HG03565 (cell line): ENCODE data around the gene LRMDA.

Source experiments
- ATAC-seq: cut with Tn5 transposase; IDR thresholded peaks from one replicate; pipeline ENCODE4 v1.9.1; 2021; ENCODE audit warnings: mild to moderate bottlenecking, moderate library complexity; ENCODE audit not compliant: unreplicated experiment

LRMDA gene

DNA sequence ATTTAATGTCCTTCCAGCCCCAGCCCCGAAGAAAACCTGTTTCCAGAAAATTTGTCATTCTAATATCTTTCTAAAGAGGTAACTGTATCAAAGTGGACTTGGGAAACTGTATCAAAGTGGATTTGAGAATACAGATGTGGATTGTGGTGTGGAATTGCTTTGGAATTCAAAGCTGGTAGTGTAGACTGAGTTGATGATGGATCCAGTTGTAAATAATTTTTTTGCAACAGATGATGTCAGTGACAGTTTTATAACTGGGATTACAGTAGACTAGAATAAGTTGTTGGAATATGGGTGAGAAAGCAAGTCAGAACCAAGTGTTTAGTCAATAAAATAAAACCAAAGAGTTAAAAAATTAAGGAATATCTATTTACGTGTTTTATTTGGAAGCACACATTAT, 202.1 kb downstream of the LRMDA start:
- no peak for ATAC-seq

DNA sequence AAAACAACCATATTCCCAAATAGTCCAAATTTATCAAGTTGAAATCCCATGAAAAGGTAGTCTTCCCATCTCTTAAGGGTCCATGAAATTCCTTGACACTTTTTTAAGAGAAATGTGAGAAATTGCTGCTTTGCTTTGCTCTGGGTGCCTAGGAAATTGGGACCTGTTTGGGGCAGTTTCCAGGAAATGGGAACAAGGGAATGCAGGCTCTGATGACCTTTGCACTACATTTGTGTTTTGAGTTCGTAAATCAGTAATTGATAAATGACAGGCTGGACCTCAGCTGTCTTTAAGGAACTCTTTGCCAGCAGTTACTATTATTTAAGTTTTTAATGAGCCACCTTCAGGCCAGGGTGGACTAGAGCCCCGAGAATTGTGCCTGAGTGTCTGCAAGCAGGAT, 203.5 kb downstream of the LRMDA start:
- no peak for ATAC-seq

DNA sequence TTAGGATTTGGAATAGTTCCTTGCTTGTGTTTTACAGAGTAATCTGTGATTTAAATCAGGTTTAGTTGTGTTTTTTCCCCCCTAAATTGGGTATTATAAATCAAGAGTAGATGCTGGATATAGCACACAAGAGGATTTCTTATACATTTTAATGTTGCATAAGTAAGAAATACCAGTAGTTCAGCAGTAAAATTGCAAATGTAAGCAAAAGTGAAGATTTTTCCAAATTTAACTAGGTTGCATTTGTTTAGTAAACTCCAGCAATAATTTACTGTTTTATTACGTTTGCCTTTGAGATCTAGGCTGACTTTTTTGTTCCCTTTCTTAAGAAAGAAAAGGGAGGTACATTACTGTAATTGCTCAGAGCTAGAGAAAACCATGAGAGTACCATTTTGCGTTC, 207.3 kb downstream of the LRMDA start:
- ATAC-seq, result no peak

DNA sequence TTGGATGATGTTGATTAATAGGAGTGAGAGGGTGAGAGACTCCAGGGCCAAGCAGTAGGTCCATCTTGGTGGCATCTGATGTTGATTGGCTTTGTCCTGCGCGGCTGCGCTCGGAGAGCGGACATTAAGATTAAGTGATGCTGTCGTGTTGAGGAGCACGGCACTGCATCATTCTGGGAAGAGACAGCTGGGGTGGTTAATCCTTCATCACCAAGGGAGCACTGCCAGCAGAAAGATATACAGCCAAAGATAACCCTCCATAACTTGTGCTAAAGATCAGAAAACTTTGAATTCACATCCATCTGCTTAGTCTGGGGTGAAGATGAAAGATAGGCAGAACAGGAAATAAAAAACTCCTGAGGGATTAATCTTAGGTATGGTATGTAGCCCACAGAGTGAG, 208.3 kb downstream of the LRMDA start:
- no peak for ATAC-seq

DNA sequence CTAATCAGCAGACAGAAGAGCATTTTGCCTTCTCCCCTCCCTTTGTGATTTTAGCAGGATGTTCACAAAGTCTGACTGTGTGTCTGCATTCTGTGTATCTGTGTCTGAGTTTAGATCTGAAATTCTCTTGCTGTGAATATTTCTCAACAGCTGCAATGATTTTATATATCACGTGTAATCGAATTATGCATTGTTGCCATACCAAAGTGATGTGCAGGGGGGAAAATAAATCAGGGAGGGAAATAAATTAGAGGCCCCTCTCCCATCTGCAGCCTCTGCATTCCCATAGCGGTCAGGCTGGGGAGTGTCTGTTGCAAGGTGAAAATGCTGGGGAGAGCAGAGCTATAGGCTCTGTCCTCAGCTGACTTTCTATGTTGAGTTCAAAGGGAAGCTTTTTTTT, 209.0 kb downstream of the LRMDA start:
- no peak for ATAC-seq

DNA sequence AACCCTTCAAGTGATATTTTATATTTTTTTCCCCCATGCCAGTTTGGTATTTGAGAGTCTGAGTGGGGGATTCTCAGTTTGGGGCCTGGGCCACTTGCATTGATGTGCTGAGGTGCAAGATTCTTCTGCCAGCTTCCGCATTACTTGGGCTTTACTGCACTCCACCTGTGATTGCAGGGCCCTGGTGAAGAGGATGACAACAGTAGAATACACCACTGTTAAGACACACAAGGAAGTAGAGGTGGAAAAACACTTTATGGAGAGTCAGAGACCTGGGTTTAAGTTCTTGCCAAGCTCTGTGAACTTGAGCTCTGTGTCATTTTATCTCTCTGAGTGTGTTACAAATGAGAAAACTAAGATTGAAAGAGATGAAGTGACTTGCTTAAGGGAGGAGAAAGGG, 209.4 kb downstream of the LRMDA start:
- no peak for ATAC-seq

DNA sequence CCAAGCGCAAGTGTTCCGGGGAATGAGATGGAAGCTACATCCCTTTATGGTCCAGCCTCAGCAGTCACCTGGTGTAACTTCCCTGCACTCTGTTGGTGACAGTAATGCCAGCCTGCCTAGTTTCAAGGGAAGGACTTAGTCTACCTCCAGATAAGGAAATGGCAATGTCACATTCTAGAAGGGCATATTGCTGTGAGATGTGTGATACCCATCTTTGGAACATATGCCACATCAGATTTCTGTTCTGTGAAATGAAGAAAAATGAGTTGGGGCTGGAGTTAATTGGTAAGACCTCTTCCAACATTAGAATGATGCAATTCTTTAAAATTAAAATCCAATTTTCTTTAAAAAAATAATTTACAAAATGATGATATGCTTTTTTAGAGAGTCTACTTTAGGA, 212.0 kb downstream of the LRMDA start:
- no peak for ATAC-seq

DNA sequence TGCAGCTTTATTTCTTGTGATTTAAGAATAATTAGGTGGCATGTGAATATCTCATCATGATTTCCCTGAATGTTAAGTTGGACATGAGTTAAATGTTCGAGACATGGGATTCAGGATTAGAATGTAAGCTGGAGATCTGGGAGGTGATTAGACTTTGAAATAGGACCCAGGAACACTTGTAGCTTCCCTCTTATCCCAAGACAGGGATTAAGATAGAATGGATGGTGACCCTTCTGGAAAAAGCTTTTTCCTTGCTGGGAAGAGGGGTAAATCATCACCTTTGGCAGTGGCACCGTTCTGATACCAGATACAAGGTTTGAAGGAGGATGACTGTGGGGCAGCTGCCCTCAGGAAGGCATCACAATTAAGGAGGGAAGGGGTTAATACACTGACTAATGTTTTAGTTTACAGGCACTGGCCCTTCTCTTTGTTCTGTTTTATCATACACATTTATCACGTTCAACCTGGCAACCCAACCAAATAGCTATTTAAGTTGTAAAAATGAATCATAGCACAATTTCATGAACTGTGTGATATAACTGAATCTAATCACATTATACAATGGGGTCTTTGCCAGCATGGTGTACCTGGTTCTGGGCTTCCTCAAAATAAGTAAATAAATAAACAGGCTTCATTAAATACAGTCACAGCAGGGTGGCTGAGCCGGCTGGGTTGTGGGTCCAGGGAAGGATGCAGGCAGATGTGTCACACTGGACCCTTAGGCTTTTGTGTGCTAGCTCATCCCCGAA, 212.7 kb downstream of the LRMDA start:
- no peak for ATAC-seq

DNA sequence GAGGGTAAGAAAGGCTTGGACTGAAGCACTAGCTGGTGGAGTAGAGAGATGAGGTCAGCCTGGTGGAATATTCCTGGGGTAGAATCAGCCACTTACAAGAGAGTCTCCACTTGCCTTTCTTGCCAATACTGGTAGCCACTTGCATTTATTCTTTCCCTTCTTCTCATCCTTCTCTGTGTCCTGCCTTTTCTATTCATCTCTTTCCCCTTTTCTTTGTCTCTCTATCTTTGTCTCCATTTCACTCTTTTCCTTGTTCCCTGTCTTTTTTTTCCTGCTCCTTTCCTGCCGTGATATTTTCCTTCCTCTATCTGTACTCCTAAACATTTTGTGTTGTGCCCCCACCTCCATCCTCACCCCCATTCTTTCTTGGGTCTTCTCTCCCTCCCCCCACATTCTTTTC, 214.3 kb downstream of the LRMDA start:
- ATAC-seq, result no peak

DNA sequence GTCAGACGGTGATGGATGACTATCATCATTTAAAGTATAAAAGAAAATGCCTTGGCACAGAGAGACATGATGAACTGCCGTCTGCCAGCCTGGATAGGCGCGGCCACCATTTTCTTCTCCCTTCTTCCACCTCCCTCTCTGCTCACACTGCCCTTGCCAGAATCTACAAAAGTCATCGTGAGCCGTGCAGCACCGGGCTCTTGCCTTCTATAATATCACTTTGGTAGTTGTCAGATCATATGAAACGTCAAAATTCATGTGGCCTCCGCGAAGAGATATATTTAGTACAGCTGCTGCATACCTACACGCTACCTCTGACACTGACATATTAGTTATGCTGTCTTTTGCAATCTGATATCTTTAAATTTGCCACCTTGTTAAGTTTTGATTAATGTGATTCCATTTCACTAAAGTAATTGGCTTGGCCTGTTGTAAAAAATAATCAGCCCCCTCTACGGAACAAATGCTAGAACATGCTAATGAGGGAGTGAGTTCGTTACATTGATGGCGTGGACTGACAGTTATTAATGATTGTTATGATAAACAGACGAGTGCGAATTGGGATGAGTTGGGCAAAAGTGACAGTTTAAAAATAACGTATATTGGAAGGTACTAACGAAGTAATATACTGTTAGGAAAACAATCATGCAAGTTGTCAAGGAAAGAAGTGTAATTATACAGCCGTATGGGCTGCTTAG, 214.9 kb downstream of the LRMDA start:
- no peak for ATAC-seq

DNA sequence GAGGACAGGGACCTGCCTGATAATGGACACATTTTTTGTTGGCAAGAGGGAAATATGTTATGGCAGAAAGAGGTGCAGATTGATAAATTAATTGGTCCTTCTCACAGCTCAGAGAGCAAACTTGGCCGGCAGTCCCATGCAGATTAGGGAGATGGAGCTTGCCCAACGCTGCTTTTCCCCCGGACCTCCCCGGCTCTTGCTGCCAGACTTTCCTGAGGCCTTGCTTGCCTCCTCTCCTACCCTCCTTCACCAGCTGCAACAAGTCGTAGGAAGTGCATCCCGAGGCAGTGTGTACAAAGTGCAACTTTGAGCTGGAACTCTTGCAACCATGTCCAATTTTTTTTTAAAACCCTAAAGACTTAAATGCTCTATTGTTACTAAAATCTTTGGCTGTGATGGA, 215.5 kb downstream of the LRMDA start:
- ATAC-seq, result no peak

DNA sequence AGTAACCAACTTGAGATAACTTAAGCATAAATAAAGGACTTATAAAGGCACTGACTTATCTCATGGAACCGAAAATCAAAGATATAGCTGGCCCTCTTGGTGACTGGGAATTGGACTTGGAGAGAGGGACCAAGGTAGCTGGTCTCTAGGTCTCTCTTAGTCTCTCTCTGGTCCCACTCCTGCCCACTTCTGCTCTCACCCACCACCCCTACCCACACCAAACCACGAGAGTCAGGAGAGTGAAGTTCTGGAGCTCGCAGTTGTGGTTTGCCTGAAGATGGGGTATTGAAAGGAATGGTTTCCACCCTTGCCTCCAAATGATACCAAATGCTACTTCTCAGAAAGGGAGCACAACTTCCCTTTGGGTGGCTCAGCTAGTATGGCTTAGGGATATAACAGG, 216.3 kb downstream of the LRMDA start:
- ATAC-seq, result no peak

DNA sequence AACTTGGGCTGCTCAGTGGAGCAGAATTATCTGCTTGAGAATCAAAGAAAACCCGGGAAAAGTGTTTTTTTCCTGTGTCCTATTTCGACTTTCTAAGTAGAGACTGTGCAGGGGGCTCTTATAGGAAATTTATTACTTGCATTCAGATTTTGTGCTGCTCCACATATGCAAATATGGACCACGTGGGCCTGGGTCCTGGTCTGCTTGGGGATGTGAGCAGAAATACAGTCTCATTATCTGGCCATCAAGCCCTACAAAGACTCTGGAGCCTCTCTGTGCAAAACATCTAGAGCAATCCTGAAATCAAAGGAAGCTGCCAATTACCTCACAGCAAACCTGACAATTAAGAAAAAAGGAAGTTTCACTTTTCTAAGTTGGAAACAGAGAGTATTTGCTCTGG, 216.9 kb downstream of the LRMDA start:
- no peak for ATAC-seq

DNA sequence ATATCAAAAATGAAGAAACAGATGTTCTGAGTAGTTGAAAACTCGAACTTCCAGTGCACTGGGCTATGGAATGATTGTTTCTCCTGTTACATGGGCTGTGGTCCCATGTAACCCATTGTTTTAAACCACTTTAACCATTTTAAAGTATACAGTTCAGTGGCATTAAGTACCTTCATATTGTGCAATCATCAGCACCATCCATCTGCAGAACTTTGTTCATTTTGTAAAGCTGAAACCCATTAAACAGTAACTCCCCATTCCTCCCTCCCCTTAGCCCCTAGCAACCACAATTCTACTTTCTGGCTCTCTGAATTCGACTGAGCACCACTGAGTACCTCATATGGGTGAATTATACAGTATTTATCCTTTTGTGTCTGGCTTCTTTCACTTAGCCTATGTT, 217.4 kb downstream of the LRMDA start:
- no peak for ATAC-seq

DNA sequence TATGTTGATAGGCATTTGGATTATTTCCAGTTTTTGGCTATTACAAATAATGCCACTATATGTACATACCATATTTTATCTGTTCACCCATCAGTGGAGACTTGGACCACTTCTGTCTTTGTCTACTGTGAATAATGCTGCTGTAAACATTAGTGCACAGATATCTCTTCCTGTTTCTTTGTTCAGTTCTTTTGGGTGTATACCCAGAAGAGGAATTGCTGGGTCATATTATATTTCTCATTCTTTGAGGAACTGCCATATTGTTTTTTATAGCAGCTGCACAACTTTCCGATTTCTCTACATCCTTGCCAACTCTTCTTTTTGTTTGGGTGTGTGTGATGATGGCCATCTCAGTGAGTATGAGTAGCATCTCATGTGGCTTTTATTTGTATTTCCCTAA, 218.0 kb downstream of the LRMDA start:
- ATAC-seq, result no peak

DNA sequence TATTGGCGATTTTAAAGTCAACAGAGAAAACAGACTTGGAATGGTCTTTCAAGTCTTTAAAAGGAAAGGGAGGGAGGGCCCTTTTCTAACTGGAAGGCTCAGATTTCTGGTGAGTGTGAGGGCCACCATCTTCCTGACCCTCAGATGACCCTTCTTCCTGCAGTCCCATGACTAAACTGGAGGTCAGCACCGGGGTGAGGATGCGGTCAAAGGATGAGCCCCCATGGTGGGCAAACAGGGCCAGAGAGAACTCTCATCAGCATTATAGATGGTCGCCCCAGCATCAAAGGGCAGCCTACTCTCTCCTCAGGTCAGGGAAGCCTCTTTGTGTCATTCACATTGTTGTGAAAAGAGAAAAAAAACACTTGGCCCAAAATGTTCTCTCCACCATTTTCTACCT, 219.2 kb downstream of the LRMDA start:
- no peak for ATAC-seq

DNA sequence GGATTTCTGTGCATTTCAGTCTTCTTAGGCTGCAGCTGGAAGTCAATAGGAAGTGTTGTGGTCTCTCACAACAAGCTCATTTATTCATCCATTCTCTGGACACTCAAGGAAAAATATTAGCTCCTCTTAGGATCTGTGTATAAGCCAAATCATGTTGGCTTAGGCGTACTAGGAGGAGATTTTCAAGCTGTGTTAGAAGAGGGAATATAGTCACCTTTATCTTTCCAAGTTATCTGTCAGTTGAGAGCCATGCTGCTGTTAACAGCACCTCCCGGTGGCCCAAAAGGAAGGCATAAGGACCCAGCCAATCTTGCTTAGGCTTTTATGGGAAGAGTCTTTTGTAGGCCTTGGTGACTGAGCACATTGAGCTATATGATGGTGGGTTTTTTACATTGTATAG, 220.0 kb downstream of the LRMDA start:
- ATAC-seq, result no peak

DNA sequence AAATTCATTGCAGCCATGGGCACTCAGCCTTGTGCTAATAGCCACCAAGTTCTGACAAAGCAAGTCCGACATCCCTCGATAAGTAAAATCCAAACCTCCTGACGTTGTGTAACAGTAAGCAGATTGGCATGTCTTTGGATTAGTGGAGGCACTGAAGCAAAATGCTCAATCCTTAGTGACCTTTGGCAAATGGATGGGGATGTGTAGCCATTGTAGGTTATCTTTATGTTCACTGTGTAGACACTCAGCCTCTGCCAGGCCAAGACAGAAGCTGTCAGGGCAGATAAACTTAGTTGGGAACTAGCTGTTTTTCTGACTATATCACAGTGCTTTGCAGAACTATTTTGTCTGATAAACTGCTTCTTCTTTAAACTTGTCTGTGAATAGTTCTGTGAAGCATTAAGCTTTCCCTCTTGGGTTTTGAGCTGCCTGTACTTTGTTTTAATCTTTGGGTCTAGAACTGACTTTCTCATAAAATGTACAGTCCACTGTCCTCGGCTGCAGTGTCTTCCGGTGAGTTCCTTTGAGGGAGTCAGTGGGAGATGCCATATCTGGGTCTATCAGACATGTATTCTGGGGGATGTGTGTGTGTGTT, 220.8 kb downstream of the LRMDA start:
- ATAC-seq, result no peak

DNA sequence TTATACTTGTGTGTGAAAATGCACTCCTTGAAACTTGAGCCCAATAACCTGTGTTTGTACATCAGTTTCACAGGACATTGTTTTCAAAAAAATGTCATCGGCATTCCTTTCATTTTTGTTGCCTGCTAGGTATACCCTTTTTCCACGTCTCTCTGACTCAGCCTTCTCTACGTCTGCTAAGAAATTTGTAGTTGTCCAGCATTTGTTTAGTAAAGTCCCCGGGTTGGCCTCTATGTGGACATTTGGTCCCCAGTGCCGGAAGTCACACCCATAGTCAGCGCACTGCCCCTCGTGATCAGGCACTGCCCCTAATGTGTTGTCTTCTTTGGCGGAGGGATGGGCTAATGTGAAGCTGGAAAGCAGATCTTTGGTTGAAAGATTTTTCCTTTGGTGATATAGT, 222.3 kb downstream of the LRMDA start:
- ATAC-seq, result no peak

DNA sequence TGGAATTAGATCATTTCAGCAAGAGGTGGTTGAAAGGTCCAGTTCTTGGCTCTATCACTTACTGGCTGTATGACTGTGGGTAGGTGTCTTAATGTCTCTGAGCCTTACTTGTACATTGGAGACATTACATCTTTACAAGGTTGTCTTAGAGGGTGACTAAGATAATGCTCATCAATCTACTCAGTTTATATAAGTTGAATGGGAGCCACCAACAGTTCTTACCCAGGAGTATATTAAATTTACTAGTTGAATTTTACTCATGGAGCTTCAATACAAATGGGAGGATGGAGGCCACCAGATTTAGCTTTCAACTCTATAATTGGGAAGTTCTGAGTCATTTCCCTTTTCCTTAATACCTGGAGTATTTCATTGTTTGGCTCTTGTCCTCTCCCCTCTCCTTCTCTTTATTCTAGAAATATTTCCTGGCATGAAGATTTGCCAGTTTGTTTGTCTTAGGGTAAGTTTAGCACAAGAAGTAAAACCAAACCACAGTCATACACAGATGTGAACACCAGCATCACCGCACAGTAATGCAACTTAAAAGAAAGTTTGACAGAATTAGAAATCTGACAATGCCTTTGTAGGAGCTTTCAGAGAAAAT, 222.8 kb downstream of the LRMDA start:
- ATAC-seq, result no peak

DNA sequence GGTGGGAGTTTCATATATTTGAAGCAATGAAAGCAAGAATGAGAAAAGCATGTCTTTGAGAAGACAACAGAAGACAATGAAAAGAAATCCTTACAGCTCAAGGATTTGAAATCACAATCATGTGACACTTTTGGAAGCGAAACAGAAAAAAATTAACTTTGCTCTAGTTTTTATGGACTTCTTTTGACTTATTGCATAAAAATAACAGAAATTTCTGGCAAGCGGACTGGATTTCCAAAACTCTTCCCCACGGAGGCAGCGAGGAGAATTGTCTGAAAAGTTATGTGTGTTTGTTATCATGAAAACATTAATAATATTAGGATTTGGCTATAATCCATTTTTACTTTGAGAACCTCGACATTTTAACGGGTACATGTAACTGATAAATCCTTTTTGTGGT, 223.3 kb downstream of the LRMDA start:
- ATAC-seq, result no peak
